ENCODE measurements around the gene GPC3. TPM values are rescaled to one million over a fixed set of nuclear protein-coding genes. Genes with fewer than 3 reads are reported as not detected.

The GPC3 gene
- total RNA-seq, 6 donors from 2014 or later, result 9.4 to 111 (median 57.6) TPM

- DNase-seq, result no peak
- Histone ChIP-seq H3K27ac (no peak overlapping the region), H3K4me1 (no peaks in the 10 kb centered on the region), H3K4me3 (no peak overlapping the region), H3K36me3 (no peaks in the 10 kb centered on the region), H3K27me3 (no peaks in the 10 kb centered on the region), H3K9me3 (peaks cover 0 to 10% (median 0%) of the 10 kb centered on the region in 4 donors)
- 78 to 96% methylated on average over 4 of the region's 4 CpGs for WGBS, 2 donors
- ATAC-seq (ENCODE audit: low FRiP score in 2 of 2), result no peak
- TF ChIP-seq, protein P1, sequence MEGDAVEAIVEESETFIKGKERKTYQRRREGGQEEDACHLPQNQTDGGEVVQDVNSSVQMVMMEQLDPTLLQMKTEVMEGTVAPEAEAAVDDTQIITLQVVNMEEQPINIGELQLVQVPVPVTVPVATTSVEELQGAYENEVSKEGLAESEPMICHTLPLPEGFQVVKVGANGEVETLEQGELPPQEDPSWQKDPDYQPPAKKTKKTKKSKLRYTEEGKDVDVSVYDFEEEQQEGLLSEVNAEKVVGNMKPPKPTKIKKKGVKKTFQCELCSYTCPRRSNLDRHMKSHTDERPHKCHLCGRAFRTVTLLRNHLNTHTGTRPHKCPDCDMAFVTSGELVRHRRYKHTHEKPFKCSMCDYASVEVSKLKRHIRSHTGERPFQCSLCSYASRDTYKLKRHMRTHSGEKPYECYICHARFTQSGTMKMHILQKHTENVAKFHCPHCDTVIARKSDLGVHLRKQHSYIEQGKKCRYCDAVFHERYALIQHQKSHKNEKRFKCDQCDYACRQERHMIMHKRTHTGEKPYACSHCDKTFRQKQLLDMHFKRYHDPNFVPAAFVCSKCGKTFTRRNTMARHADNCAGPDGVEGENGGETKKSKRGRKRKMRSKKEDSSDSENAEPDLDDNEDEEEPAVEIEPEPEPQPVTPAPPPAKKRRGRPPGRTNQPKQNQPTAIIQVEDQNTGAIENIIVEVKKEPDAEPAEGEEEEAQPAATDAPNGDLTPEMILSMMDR (IDR thresholded peaks at IDR 0.05), result no peak
- TF ChIP-seq EP300 (IDR thresholded peaks at IDR 0.05) (no peak), POLR2AphosphoS5 (IDR thresholded peaks at IDR 0.05) (no peak)
These were observed 116.1 kb downstream of the GPC3 start for GRCh38 chrX:133869270-133869669.

GRCh38 chrX:133868682-133869081, 116.7 kb downstream of the GPC3 start:
- Histone ChIP-seq H3K27ac (no peak overlapping the region), H3K4me3 (no peak overlapping the region), H3K36me3 (no peaks in the 10 kb centered on the region), H3K27me3 (no peaks in the 10 kb centered on the region), H3K4me1 (no peaks in the 10 kb centered on the region), H3K9me3 (peaks cover 0 to 10% (median 0%) of the 10 kb centered on the region in 4 donors)
- ATAC-seq (ENCODE audit: low FRiP score in 2 of 2), result no peak
- no peak for DNase-seq
- TF ChIP-seq, protein P1 (IDR thresholded peaks at IDR 0.05), result no peak
- TF ChIP-seq EP300 (IDR thresholded peaks at IDR 0.05) (no peak), POLR2A (IDR thresholded peaks at IDR 0.05) (no peak), POLR2AphosphoS5 (IDR thresholded peaks at IDR 0.05) (no peak)
- WGBS, 2 donors, result 67 to 72% methylated on average over 1 of the region's 1 CpG

- H3K27me3 ChIP-seq, result no peaks in the 10 kb centered on the region
- H3K9me3 ChIP-seq, result peaks cover 0 to 10% (median 0%) of the 10 kb centered on the region in 4 donors
- no peak overlapping the region for H3K4me3 ChIP-seq
- DNase-seq, result no peak
- no peaks in the 10 kb centered on the region for H3K36me3 ChIP-seq
- no peak overlapping the region for H3K27ac ChIP-seq
- no peak for TF ChIP-seq EP300 (IDR thresholded peaks at IDR 0.05)
- no peaks in the 10 kb centered on the region for H3K4me1 ChIP-seq
- ATAC-seq (ENCODE audit: low FRiP score in 2 of 2), result no peak
These were observed 117.1 kb downstream of the GPC3 start for GRCh38 chrX:133868250-133868649.

DNA sequence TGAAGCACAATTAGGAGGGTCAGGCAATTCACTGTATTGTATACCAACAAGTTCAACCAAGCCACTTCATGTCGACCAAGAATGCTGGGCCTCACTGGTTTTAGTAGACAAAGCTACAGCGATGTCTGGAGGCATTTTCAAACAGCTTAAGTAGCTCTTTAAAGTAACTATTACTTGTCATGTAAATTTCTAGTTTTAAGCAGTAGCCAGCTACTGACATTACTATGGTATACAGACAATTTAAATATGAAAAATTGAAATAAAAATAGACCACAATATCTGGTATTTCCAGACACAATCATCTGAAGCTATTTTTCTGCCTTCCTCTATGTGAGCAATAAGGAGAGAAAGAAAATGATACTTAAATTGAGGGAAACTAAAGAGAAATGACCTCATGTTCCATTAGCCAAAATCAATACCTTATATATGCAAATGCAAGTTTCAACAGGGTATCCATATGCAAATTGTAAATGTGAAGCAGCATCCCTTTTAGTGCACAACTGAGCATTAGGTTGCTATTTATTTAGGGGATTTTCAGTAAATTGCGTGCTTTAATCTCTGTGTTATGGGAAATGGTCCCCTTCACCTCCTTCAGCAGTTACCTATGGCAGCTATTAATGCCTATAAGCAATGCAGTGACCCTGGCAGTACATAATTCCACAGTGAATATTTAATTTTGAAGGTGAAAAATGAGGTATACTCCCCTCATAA, 119.5 kb downstream of the GPC3 start:
- no peak for ATAC-seq (ENCODE audit: low FRiP score in 2 of 2)
- Histone ChIP-seq H3K9me3 (peaks cover 0 to 10% (median 0%) of the 10 kb centered on the region in 4 donors), H3K27me3 (no peaks in the 10 kb centered on the region), H3K36me3 (no peaks in the 10 kb centered on the region), H3K4me1 (no peaks in the 10 kb centered on the region), H3K27ac (no peak overlapping the region), H3K4me3 (no peak overlapping the region)
- WGBS, 2 donors, result 48 to 83% methylated on average over 3 of the region's 3 CpGs
- DNase-seq, result no peak
- TF ChIP-seq, protein P1 (IDR thresholded peaks at IDR 0.05), result no peak
- TF ChIP-seq POLR2AphosphoS5 (IDR thresholded peaks at IDR 0.05) (no peak), POLR2A (IDR thresholded peaks at IDR 0.05) (no peak), EP300 (IDR thresholded peaks at IDR 0.05) (no peak)

DNA sequence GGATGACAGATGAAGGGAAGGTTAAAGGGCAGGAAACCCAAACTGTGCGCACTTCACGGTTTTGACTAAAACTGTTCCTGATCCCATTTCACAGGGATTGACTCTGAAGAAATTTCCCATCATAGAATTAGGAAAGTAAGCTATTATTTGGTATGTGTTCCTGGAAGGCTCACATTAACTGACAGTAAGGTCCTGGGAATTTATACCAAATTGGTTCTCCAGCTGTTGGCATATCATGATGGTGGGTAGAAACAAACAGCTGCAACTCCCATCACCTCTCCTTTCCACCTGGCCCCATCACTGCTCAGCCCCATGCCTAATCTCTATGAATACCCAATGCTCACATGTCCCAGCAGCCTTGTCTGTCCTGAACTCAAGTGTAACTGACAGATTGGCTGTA, 121.2 kb downstream of the GPC3 start:
- Histone ChIP-seq H3K4me3 (no peak overlapping the region), H3K27ac (no peak overlapping the region), H3K36me3 (no peaks in the 10 kb centered on the region), H3K4me1 (no peaks in the 10 kb centered on the region), H3K9me3 (peaks cover 0 to 10% (median 0%) of the 10 kb centered on the region in 4 donors), H3K27me3 (no peaks in the 10 kb centered on the region)
- no peak for ATAC-seq (ENCODE audit: low FRiP score in 2 of 2)
- TF ChIP-seq POLR2A (IDR thresholded peaks at IDR 0.05) (no peak), EP300 (IDR thresholded peaks at IDR 0.05) (no peak), POLR2AphosphoS5 (IDR thresholded peaks at IDR 0.05) (no peak)
- TF ChIP-seq, protein P1 (IDR thresholded peaks at IDR 0.05), result no peak
- DNase-seq, result no peak
- 73 to 80% methylated on average over 2 of the region's 2 CpGs for WGBS, 2 donors
